ENCODE data around the gene DNAJC18. TPM values are rescaled to one million over a fixed set of nuclear protein-coding genes. Genes with fewer than 3 reads are reported as not detected.

DNAJC18 gene
- total and polyA plus RNA-seq, 7 experiments from 2014 or later = 2.2 to 9.7 (median 4.9) TPM

GRCh38 chr5:139458580-139459407, 19.5 kb upstream of the DNAJC18 start:
- H3K4me1 ChIP-seq (ENCODE audit: control insufficient read depth in 2 of 2, insufficient read depth in 2 of 2, low read length in 2 of 2) = peaks cover 35 to 49% of the 10 kb centered on the region in 2 donors
- H3K36me3 ChIP-seq (ENCODE audit: control insufficient read depth in 2 of 3, insufficient read depth in 3 of 3, low read length in 3 of 3) = no peaks in the 10 kb centered on the region
- Mint-ChIP-seq H3K27me3 (no peaks in the 10 kb centered on the region), H3K4me1 (peaks cover 33 to 72% (median 64%) of the 10 kb centered on the region in 7 donors), H3K4me3 (peak overlapping the region; percentile 38 to 86 (median 64)), H3K27ac (peak overlapping the region; percentile 89 to 98 (median 94)), H3K9me3 (peaks cover 0 to 1% (median 0%) of the 10 kb centered on the region in 11 donors), H3K36me3 (no peaks in the 10 kb centered on the region)
- POLR2A ChIA-PET = interaction anchor here (0.6 to 5.6 kb wide), 16 partner anchors 9 to 150 kb away, joined by 3 to 36 read pairs (median 5); partner anchors contain the start of genes DNAJC18, SMIM33, STING1 and UBE2D2
- no peaks in the 10 kb centered on the region for H3K27me3 ChIP-seq (ENCODE audit: control insufficient read depth in 2 of 2, insufficient read depth in 2 of 2, low read length in 2 of 2)
- DNase-seq (peak in 8 of 9 donors; percentile 71 to 89 (median 85)), ATAC-seq (peak; percentile 98)
- no peaks in the 10 kb centered on the region for H3K9me3 ChIP-seq (ENCODE audit: control insufficient read depth in 2 of 3, low read length in 3 of 3)
- intact Hi-C loops (cut with micrococcal nuclease) = loop anchor here (1.0 to 2.0 kb wide), 9 partner anchors 12 to 55 kb away; partner anchors contain the start of genes DNAJC18 (in 2 of the 2) and STING1 (in 2 of the 2)
- CTCF ChIA-PET = interaction anchor here (0.6 to 3.9 kb wide), 6 partner anchors 27 to 232 kb away, joined by 3 to 16 read pairs (median 4); no protein-coding TSS in a partner anchor
- peak overlapping the region; percentile 10 for H3K4me3 ChIP-seq (ENCODE audit: low read length)
- H3K27ac ChIP-seq (ENCODE audit: low read depth, low read length) = peak overlapping the region; percentile 73

GRCh38 chr5:139457653-139458306, 18.5 kb upstream of the DNAJC18 start:
- H3K36me3 Mint-ChIP-seq = no peaks in the 10 kb centered on the region
- peaks cover 0 to 1% (median 0%) of the 10 kb centered on the region in 11 donors for H3K9me3 Mint-ChIP-seq
- no peak for DNase-seq
- peak overlapping the region; percentile 69 to 95 (median 90) for H3K27ac Mint-ChIP-seq
- CTCF ChIA-PET = interaction anchor here (0.6 to 3.9 kb wide), 6 partner anchors 14 to 56 kb away, joined by 3 to 16 read pairs (median 4); no protein-coding TSS in a partner anchor
- Histone ChIP-seq H3K27me3 (ENCODE audit: control insufficient read depth in 2 of 2, insufficient read depth in 2 of 2, low read length in 2 of 2) (no peaks in the 10 kb centered on the region), H3K27ac (ENCODE audit: low read depth, low read length) (peak overlapping the region; percentile 73), H3K36me3 (ENCODE audit: control insufficient read depth in 2 of 3, insufficient read depth in 3 of 3, low read length in 3 of 3) (no peaks in the 10 kb centered on the region), H3K4me3 (ENCODE audit: low read length) (no peak overlapping the region), H3K4me1 (ENCODE audit: control insufficient read depth in 2 of 2, insufficient read depth in 2 of 2, low read length in 2 of 2) (peaks cover 39 to 53% of the 10 kb centered on the region in 2 donors), H3K9me3 (ENCODE audit: control insufficient read depth in 2 of 3, low read length in 3 of 3) (no peaks in the 10 kb centered on the region)
- peaks cover 35 to 76% (median 66%) of the 10 kb centered on the region in 7 donors for H3K4me1 Mint-ChIP-seq
- POLR2A ChIA-PET = interaction anchor here (0.6 to 5.6 kb wide), 11 partner anchors 9 to 151 kb away, joined by 3 to 36 read pairs (median 5); partner anchors contain the start of genes DNAJC18, SMIM33 and STING1
- intact Hi-C loops (cut with micrococcal nuclease) = loop anchor here (1.0 to 2.0 kb wide), 8 partner anchors 13 to 56 kb away; partner anchors contain the start of gene DNAJC18 (in 2 of the 2)
- no peak for ATAC-seq
- no peaks in the 10 kb centered on the region for H3K27me3 Mint-ChIP-seq
- peak overlapping the region in 2 of 10 donors; percentile 13 to 50 for H3K4me3 Mint-ChIP-seq

GRCh38 chr5:139457241-139457640, 17.9 kb upstream of the DNAJC18 start:
- Mint-ChIP-seq H3K4me3 (peak overlapping the region in 4 of 10 donors; percentile 13 to 50 (median 33)), H3K9me3 (peaks cover 0 to 1% (median 0%) of the 10 kb centered on the region in 11 donors), H3K36me3 (no peaks in the 10 kb centered on the region), H3K4me1 (peaks cover 35 to 76% (median 65%) of the 10 kb centered on the region in 7 donors), H3K27ac (peak overlapping the region; percentile 69 to 95 (median 90)), H3K27me3 (no peaks in the 10 kb centered on the region)
- Histone ChIP-seq H3K4me3 (ENCODE audit: low read length) (no peak overlapping the region), H3K9me3 (ENCODE audit: control insufficient read depth in 2 of 3, low read length in 3 of 3) (no peaks in the 10 kb centered on the region), H3K36me3 (ENCODE audit: control insufficient read depth in 2 of 3, insufficient read depth in 3 of 3, low read length in 3 of 3) (no peaks in the 10 kb centered on the region), H3K27me3 (ENCODE audit: control insufficient read depth in 2 of 2, insufficient read depth in 2 of 2, low read length in 2 of 2) (no peaks in the 10 kb centered on the region), H3K27ac (ENCODE audit: low read depth, low read length) (peak overlapping the region; percentile 73), H3K4me1 (ENCODE audit: control insufficient read depth in 2 of 2, insufficient read depth in 2 of 2, low read length in 2 of 2) (peaks cover 40 to 56% of the 10 kb centered on the region in 2 donors)
- no peak for ATAC-seq
- ChIA-PET POLR2A (interaction anchor here (1.1 to 5.6 kb wide), 8 partner anchors 8 to 35 kb away, joined by 4 to 36 read pairs (median 12); partner anchors contain the start of genes DNAJC18, SMIM33 and STING1), CTCF (interaction anchor here (1.1 kb wide), 1 partner anchor 57 kb away, joined by 4 read pairs; no protein-coding TSS in a partner anchor)
- no peak for DNase-seq
- intact Hi-C loops (cut with micrococcal nuclease) = no loop called here

- POLR2A ChIA-PET = interaction anchor here (1.2 to 5.6 kb wide), 4 partner anchors 13 to 34 kb away, joined by 7 to 23 read pairs (median 8); partner anchors contain the start of genes DNAJC18 and STING1
These were observed 17.5 kb upstream of the DNAJC18 start for GRCh38 chr5:139456776-139457175.

GRCh38 chr5:139454568-139455290, 15.4 kb upstream of the DNAJC18 start:
- H3K4me3 Mint-ChIP-seq = no peak overlapping the region
- POLR2A ChIA-PET = interaction anchor here (0.7 to 2.1 kb wide), 7 partner anchors 8 to 27 kb away, joined by 3 to 8 read pairs (median 3); partner anchors contain the start of genes DNAJC18, SMIM33 and STING1

More at GRCh38 chr5:139456776-139457175, 17.5 kb upstream of the DNAJC18 start:
- no peak for DNase-seq
- no peaks in the 10 kb centered on the region for H3K36me3 ChIP-seq (ENCODE audit: control insufficient read depth in 2 of 3, insufficient read depth in 3 of 3, low read length in 3 of 3)
- Mint-ChIP-seq H3K9me3 (peaks cover 0 to 1% (median 0%) of the 10 kb centered on the region in 11 donors), H3K4me3 (peak overlapping the region in 1 of 10 donors; percentile 34), H3K36me3 (no peaks in the 10 kb centered on the region), H3K4me1 (peaks cover 33 to 75% (median 63%) of the 10 kb centered on the region in 7 donors), H3K27ac (peak overlapping the region; percentile 41 to 95 (median 90)), H3K27me3 (no peaks in the 10 kb centered on the region)
- intact Hi-C loops (cut with micrococcal nuclease) = loop anchor here in 1 of 2 donors (1.0 kb wide), 1 partner anchor 9 kb away; no protein-coding TSS in a partner anchor
- peaks cover 45 to 61% of the 10 kb centered on the region in 2 donors for H3K4me1 ChIP-seq (ENCODE audit: control insufficient read depth in 2 of 2, insufficient read depth in 2 of 2, low read length in 2 of 2)
- no peak overlapping the region for H3K4me3 ChIP-seq (ENCODE audit: low read length)
- H3K27ac ChIP-seq (ENCODE audit: low read depth, low read length) = no peak overlapping the region
- no peak for ATAC-seq
- H3K27me3 ChIP-seq (ENCODE audit: control insufficient read depth in 2 of 2, insufficient read depth in 2 of 2, low read length in 2 of 2) = no peaks in the 10 kb centered on the region
- CTCF ChIA-PET = no interaction called here
- H3K9me3 ChIP-seq (ENCODE audit: control insufficient read depth in 2 of 3, low read length in 3 of 3) = no peaks in the 10 kb centered on the region

More at GRCh38 chr5:139454568-139455290, 15.4 kb upstream of the DNAJC18 start:
- Histone ChIP-seq H3K4me3 (ENCODE audit: low read length) (no peak overlapping the region), H3K9me3 (ENCODE audit: control insufficient read depth in 2 of 3, low read length in 3 of 3) (no peaks in the 10 kb centered on the region), H3K36me3 (ENCODE audit: control insufficient read depth in 2 of 3, insufficient read depth in 3 of 3, low read length in 3 of 3) (no peaks in the 10 kb centered on the region), H3K27ac (ENCODE audit: low read depth, low read length) (no peak overlapping the region), H3K4me1 (ENCODE audit: control insufficient read depth in 2 of 2, insufficient read depth in 2 of 2, low read length in 2 of 2) (peaks cover 51 to 55% of the 10 kb centered on the region in 2 donors), H3K27me3 (ENCODE audit: control insufficient read depth in 2 of 2, insufficient read depth in 2 of 2, low read length in 2 of 2) (no peaks in the 10 kb centered on the region)
- H3K9me3 Mint-ChIP-seq = peaks cover 0 to 1% (median 0%) of the 10 kb centered on the region in 11 donors
- peak overlapping the region; percentile 38 to 91 (median 78) for H3K27ac Mint-ChIP-seq
- intact Hi-C loops (cut with micrococcal nuclease) = no loop called here
- DNase-seq (no peak), ATAC-seq (no peak)
- H3K4me1 Mint-ChIP-seq = peaks cover 26 to 56% (median 48%) of the 10 kb centered on the region in 7 donors
- no peaks in the 10 kb centered on the region for H3K36me3 Mint-ChIP-seq
- no peaks in the 10 kb centered on the region for H3K27me3 Mint-ChIP-seq
- CTCF ChIA-PET = interaction anchor here (1.8 kb wide), 1 partner anchor 58 kb away, joined by 7 read pairs; no protein-coding TSS in a partner anchor
